SK-N-MC (cell line): ENCODE results near the gene C1QTNF8.

ENCODE experiments used
- EZH2 ChIP-seq: fragments of 200-600 bp; sonication (generic); IDR thresholded peaks from one replicate; pipeline ENCODE4 v1.6.1; 2017; ENCODE audit warnings: antibody characterized with exemption
- POLR2AphosphoS5 ChIP-seq: IDR thresholded peaks from 2 replicates; pipeline ENCODE4 v1.6.1; 2012; ENCODE audit warnings: mild to moderate bottlenecking, low read depth, low read length, borderline replicate concordance

GRCh38 chr16:1121601-1122397 lies 25.8 kb upstream of the C1QTNF8 start:
- no peak for TF ChIP-seq POLR2AphosphoS5
- TF ChIP-seq EZH2: no peak
